EL (cell line): Measurements from ENCODE around the gene ENO3.
"Not testable (repeated sequence)": the region's sequence is repeated elsewhere in the genome, so short reads cannot be mapped to it uniquely, and the experiment has no call there.

Experiments used
- DNase-seq: peaks from one replicate; pipeline ENCODE4 v3.0.0-alpha.2; 2016

ENO3 gene

GRCh38 chr17:4950746-4951204, at the start of gene ENO3:
ENO3 (plus strand) TSS chr17:4951119; CDS start chr17:4951830, 711 bp downstream.
- no peak for DNase-seq

GRCh38 chr17:4901648-4902344, 49.1 kb upstream of the ENO3 start:
- no peak for DNase-seq

- DNase-seq, result no peak
These were observed 48.4 kb upstream of the ENO3 start for GRCh38 chr17:4902540-4902939.

DNA sequence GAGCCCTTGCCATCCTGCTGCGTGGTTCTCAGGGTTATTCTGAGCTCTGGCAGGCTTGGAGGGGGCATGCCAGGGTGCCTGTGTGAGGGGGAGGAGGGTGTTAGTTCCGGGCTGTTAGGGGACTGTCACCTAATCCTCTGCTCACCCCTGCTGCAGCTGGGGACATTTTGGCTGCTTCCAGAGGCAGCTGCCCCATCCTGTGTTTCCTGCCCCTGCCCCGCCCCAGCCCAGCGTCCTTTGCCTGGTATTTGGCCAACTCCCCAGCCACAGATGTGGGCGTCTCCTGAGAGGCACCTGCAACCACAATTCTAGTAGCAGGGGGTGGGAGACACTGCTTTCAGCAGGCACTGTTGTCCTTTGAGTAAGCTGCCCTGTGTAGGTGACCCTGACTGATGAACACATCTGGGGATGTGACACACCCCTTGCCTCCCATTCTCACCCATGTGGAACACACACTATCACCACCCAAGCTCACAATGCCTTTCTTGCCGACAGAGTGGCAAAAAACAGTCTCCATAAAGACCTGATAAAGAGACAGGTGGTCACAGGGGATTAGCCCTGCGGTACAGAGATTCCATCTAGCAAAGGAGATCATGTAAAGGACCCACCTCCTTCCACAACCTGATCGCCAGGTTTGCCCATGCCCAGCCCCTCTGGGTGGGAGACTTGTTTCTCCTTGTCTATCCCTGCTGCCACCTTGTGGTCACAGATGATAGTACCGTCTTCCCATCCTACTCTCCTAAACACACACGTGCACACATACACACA, 47.7 kb upstream of the ENO3 start, which contains the start of gene CHRNE:
CHRNE (minus strand) TSS at position 48 of the 768 bp plus-strand sequence; CDS start at position 13, 35 bp downstream.
- peak; percentile 72 for DNase-seq

GRCh38 chr17:4906642-4907041, 44.3 kb upstream of the ENO3 start:
- DNase-seq, result not testable (repeated sequence)

GRCh38 chr17:4908301-4908700, 42.6 kb upstream of the ENO3 start:
- peak; percentile 52 for DNase-seq

DNA sequence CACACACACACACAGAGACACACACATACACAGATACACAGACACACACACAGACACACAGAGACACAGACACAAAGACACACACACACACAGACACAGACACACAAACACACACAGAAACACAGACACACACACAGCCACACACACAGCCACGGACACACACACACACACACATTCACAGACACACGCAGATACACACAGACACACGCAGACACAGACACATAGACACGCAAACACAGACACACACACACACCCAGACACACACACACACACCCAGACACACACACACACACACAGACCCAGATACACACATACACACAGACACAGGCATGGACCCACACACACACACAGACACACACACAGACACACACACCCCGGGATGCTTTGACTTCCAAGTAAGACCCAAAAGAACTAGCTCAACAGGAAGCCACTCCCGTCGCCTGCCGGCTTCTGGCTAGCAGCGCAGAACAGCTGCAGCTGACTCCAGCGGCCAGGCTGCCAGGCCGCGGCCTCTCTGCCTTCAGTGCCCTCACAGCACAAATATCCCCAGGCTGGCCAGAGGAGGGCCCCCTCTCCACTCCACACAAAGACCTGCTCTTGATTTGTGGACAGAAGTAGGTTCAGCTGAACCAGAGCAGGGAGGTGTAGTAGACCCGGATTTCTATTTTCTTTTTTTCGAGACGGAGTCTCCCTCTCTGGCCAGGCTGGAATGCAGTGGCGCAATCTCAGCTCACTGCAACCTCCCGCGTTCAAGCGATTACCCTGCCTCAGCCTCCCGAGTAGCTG, 42.0 kb upstream of the ENO3 start:
- DNase-seq, result peak; percentile 95

DNA sequence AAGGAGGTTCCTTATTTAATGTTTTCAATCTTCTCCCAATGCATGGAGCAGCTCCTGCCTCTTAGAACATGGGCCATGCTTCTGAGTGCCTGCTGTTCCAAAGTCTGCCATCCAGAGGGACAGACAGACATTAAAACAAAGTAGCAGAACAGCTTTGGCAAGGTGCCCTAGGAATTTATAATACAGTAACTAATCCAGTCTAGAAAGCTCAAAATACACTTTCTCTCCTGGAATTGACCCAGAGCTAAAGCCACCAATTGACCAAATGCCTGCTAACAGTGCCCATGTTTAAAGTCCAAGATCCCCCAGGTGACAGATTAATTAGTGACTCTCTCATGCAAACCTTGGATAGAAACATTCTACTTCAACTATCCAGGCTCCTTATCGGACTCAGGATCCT, 36.9 kb upstream of the ENO3 start:
- DNase-seq, result peak; percentile 29

DNA sequence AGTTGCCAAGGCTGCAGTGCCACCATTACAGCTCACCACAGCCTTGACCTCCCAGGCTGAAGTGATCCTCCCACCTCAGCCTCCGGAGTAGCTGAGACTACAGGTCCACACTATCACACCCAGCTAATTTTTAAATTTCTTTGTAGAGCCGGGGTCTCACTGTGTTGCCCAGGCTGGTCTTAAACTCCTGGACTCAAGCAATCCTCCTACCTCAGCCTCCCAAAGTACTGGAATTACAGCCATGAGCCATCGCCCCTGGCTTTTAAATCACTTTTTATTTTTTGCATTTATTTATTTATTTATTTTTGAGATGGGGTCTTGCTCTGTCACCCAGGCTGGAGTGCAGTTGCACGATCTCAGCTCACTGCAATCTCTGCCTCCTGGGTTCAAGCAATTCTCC, 36.4 kb upstream of the ENO3 start:
- not testable (repeated sequence) for DNase-seq

DNA sequence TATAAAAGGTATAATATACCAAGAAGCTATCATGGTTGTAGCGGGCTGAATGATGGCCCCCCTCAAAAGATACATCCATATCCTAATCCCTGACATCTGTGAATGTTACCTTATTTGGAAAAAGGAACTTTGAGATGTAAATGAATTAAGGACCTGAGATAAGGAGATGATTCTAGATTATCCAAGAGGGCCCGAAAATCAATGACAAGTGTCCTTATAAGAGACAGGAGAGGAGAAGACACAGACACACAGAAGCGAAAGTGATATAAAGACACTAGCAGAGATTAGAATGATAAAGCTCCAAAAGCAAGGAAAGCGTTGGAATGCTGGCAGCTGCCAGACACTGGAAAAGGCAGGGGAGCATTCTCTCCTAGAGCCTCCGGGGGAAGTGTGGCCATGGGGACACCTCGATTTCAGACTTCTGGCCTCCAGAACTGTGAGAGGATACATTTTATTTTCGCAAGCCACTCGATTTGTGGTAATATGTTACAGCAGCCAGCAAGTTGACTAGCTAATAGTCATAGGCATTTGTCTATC, 31.3 kb upstream of the ENO3 start:
- no peak for DNase-seq

DNA sequence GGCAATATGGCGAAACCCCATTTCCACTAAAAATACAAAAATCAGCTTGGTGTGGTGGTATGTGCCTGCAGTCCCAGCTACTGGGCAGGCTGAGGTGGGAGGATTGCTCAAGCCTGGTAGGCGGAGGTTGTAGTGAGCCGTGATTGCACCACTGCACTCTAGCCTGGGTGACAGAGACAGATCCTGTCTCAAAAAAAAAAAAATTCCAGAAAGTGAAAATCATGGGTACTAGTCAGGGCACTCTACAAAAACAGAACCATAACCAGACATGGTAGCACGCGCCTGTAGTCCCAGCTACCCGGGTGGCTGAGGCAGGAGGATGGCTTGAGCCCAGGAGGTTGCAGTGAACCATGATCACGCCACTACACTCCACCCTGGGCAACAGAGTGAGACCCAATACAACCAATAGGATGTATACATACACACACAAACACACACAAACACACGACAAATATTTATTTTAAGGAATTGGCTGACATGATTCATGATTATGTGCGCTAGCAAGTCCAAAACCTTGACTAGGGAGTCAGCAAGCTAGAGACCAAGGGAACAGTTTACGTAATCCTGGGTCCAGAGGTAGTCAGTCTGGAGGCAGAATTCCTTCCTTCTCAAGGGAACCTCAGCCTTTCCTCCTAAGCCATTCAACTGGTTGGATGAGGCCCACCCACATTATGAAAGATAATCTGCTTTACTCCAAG, 30.4 kb upstream of the ENO3 start:
- peak; percentile 28 for DNase-seq

- DNase-seq, result no peak
These were observed 29.6 kb upstream of the ENO3 start for GRCh38 chr17:4921320-4921719.

GRCh38 chr17:4926577-4927335, 24.2 kb upstream of the ENO3 start:
- not testable (repeated sequence) for DNase-seq

DNA sequence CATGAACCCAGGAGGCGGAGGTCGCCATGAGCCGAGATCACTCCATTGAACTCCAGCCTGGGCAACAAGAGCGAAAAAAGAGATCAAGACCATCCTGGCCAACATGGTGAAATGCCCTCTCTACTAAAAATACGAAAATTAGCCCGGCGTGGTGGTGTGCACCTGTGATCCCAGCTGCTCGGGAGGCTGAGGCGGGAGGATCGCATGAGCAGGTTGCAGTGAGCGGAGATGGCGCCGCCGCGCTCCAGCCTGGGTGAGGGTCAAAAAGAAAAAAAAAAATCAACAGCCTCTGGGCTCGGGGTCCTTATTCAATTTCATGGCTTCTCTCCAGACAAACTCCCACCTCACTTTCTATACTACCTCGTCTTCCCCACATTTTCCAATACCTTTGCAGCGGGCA, 22.0 kb upstream of the ENO3 start:
- DNase-seq, result no peak

DNA sequence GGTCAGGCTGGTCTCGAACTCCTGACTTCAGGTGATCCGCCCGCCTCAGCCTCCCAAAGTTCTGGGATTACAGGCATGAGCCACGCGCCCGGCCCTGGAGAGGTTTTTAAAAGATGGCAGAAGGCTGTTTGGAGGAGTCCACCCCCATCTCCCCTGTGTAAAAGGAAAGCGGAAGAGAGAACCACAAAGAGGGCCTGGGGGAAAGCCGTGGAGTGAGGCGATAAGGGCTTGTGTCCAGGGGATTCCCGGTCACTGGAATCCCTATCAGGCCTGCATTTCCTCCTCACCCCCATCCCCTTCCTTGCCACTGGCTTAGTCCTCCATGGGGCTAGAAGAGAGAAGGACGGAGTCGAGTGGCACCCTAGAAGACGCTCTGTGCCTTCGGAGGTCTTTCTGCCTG, 19.0 kb upstream of the ENO3 start, which contains the start of gene GP1BA:
GP1BA (plus strand) TSS at position 315 of the 400 bp plus-strand sequence. CDS start 328 bp downstream, outside the sequence.
- DNase-seq, result no peak

GRCh38 chr17:4932756-4933155, 18.2 kb upstream of the ENO3 start:
- DNase-seq, result no peak

GRCh38 chr17:4933646-4934045, 17.3 kb upstream of the ENO3 start:
- no peak for DNase-seq

GRCh38 chr17:4934173-4934979, 16.5 kb upstream of the ENO3 start:
- peak; percentile 58 for DNase-seq

DNA sequence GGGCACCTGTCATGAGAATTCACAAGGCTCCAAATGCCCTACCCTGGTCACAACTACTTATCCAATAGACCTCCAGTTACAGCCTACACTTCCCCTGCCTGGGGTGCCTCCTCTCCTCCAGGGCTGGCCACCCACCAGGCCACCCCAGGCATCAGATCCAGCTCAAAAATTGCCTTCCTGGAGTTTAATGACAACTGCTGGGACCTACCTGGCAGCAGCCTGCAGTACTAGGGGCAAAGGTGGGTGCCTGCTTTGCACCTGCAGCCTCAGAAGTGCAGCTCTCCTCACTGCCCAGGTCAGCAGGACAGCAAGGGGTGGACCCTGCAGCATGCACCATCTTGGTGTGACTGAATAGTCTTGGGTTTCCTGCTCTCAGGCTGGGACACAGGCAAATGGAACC, 15.3 kb upstream of the ENO3 start:
- DNase-seq, result no peak

- no peak for DNase-seq
These were observed 14.5 kb upstream of the ENO3 start for GRCh38 chr17:4936436-4936835.

DNA sequence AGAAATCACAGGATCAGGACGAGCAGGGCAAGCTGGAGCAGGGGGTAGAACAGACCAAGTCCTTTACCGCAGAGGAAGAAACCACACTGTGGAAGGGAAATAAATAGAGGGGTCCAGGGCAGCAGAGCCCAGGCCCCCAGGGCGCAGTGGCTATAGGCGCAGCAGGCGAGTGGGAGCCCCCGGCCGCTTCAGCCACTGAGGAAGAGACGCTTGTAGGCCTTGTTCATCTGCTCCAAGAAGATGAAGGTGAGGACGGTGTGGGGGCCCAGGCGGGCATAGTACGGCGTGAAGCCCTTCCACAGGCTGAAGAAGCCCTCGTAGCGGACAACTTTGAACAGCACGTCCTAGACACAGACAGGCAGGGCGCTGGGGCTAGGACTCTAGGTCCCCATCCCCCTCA, 13.4 kb upstream of the ENO3 start:
- DNase-seq, result no peak
